ENCODE results near the gene FYTTD1. TPM values are rescaled to one million over a fixed set of nuclear protein-coding genes. Genes with fewer than 3 reads are reported as not detected.

FYTTD1 gene
- total and polyA plus RNA-seq, 2 of the 4 experiments (the other 2 are of a cell fraction): 20.4 to 50.2 TPM

- CTCF ChIA-PET: no interaction called here
Measured at GRCh38 chr3:197836244-197836643, 86.6 kb downstream of the FYTTD1 start.

More at GRCh38 chr3:197836244-197836643, 86.6 kb downstream of the FYTTD1 start:
- Histone ChIP-seq H4K20me1 (ENCODE audit: insufficient read depth, low read length) (no peaks in the 10 kb centered on the region), H2AFZ (replicated peaks; ENCODE audit: low read length, poor library complexity) (no peak overlapping the region), H3K9ac (ENCODE audit: low read depth, low read length) (no peak overlapping the region), H3K4me2 (ENCODE audit: low read depth, low read length) (no peak overlapping the region), H3K27me3 (ENCODE audit: control insufficient read depth, insufficient read depth, low read length) (no peaks in the 10 kb centered on the region), H3K23ac (ENCODE audit: low read depth, low read length) (no peak overlapping the region), H3K4ac (ENCODE audit: low read depth, low read length) (no peak overlapping the region), H3K27ac (ENCODE audit: insufficient read depth, low read length) (no peak overlapping the region), H4K5ac (ENCODE audit: low read depth, low read length) (no peak overlapping the region), H3K9me1 (ENCODE audit: insufficient read depth, low read length) (no peaks in the 10 kb centered on the region), H3K18ac (ENCODE audit: low read depth, low read length) (no peak overlapping the region), H2AK9ac (replicated peaks; ENCODE audit: low read depth, low read length, poor library complexity) (no peak overlapping the region), H3K4me1 (ENCODE audit: control insufficient read depth, insufficient read depth, low read length) (no peaks in the 10 kb centered on the region), H2BK15ac (ENCODE audit: low read depth, low read length) (no peak overlapping the region), H3K4me3 (ENCODE audit: insufficient read depth, low read depth, low read length) (no peak overlapping the region), H3K9me3 (ENCODE audit: control insufficient read depth, insufficient read depth, low read length) (no peaks in the 10 kb centered on the region), H2BK120ac (ENCODE audit: low read depth, low read length) (no peak overlapping the region), H3K14ac (replicated peaks; ENCODE audit: low read depth, low read length) (no peak overlapping the region), H2BK5ac (ENCODE audit: low read depth, low read length, poor library complexity, severe bottlenecking) (no peak overlapping the region), H4K8ac (ENCODE audit: low read depth in 2 of 2, low read length in 2 of 2) (no peak overlapping the region), H3K36me3 (ENCODE audit: control insufficient read depth, insufficient read depth, low read length) (peaks cover 30% of the 10 kb centered on the region), H3K79me1 (ENCODE audit: low read depth in 1 of 2, low read length in 2 of 2) (peaks cover 7 to 10% of the 10 kb centered on the region in 2 experiments), H3K56ac (ENCODE audit: extremely low read depth, insufficient read depth, low read length) (no peak overlapping the region), H4K91ac (ENCODE audit: insufficient read depth, low read depth, low read length) (no peak overlapping the region), H2BK20ac (ENCODE audit: low read depth, low read length) (no peak overlapping the region), H2AK5ac (ENCODE audit: low read depth, low read length) (no peak overlapping the region)
- no TSS peak for BruUV-seq (replicated peaks)
- no peak for TF ChIP-seq MAFK (IDR thresholded peaks at IDR 0.05; ENCODE audit: low read depth, low read length)
- TF ChIP-seq, protein P1, sequence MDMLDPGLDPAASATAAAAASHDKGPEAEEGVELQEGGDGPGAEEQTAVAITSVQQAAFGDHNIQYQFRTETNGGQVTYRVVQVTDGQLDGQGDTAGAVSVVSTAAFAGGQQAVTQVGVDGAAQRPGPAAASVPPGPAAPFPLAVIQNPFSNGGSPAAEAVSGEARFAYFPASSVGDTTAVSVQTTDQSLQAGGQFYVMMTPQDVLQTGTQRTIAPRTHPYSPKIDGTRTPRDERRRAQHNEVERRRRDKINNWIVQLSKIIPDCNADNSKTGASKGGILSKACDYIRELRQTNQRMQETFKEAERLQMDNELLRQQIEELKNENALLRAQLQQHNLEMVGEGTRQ (IDR thresholded peaks at IDR 0.05; ENCODE audit: low read depth, low read length): no peak
- POLR2A ChIA-PET (ENCODE audit: unreplicated experiment): no interaction called here
- ATAC-seq (ENCODE audit: low read depth) (no peak), DNase-seq (no peak)
- intact Hi-C loops (cut with micrococcal nuclease): loop anchor here (5.0 kb wide), 1 partner anchor 54 kb away; no protein-coding TSS in a partner anchor
- dilution Hi-C loops (cut with HindIII; ENCODE audit: low sequenced_read_pairs, unreplicated experiment): no loop called here
- in situ Hi-C loops (cut with MboI; ENCODE audit: low sequenced_read_pairs): no loop called here

Other genes starting within 250 kb of the FYTTD1 start
- gene BDH1, start 193.9 kb upstream of the FYTTD1 start, total RNA-seq (2012; rRNA removed): 2.7 and 3.1 TPM in 2 replicates
- 4.0 and 4.4 TPM in 2 replicates for gene BDH1, start 193.9 kb upstream of the FYTTD1 start, polyA plus RNA-seq (2012; rRNA removed)
- 8.3 and 10.8 TPM in 2 replicates for gene RUBCN, start 13.0 kb upstream of the FYTTD1 start, total RNA-seq (2012; rRNA removed)
- gene RUBCN, start 13.0 kb upstream of the FYTTD1 start, polyA plus RNA-seq (2012; rRNA removed): 11.8 and 12.6 TPM in 2 replicates
- 28.5 and 33.1 TPM in 2 replicates for gene LRCH3, start 41.4 kb downstream of the FYTTD1 start, total RNA-seq (2012; rRNA removed)
- 30.4 and 40.5 TPM in 2 replicates for gene LRCH3, start 41.4 kb downstream of the FYTTD1 start, polyA plus RNA-seq (2012; rRNA removed)
- gene RPL35A, start 200.3 kb downstream of the FYTTD1 start, total RNA-seq (2012; rRNA removed): 804 and 1,064 TPM in 2 replicates
- gene RPL35A, start 200.3 kb downstream of the FYTTD1 start, polyA plus RNA-seq (2012; rRNA removed): 906 and 921 TPM in 2 replicates
- 3.3 and 3.9 TPM in 2 replicates for gene LMLN, start 210.3 kb downstream of the FYTTD1 start, total RNA-seq (2012; rRNA removed)
- 3.1 and 3.3 TPM in 2 replicates for gene LMLN, start 210.3 kb downstream of the FYTTD1 start, polyA plus RNA-seq (2012; rRNA removed)